Measurements from ENCODE around the gene APOM.
A peak's percentile ranks its signal among the peaks of the same experiment; 100 is the strongest.

The APOM gene

GRCh38 chr6:31676904-31677303 lies 21.2 kb downstream of the APOM start:
- DNase-seq (ENCODE audit: low read depth), result no peak
- no peak overlapping the region for H3K4me3 ChIP-seq (ENCODE audit: low read length)
- TF ChIP-seq CTCF (conservative IDR thresholded peaks at IDR 0.05; ENCODE audit: low read length), result no peak

GRCh38 chr6:31677955-31678354 lies 22.3 kb downstream of the APOM start:
- TF ChIP-seq CTCF (conservative IDR thresholded peaks at IDR 0.05; ENCODE audit: low read length), result no peak
- DNase-seq (ENCODE audit: low read depth), result no peak
- no peak overlapping the region for H3K4me3 ChIP-seq (ENCODE audit: low read length)

GRCh38 chr6:31680226-31681134 lies 24.8 kb downstream of the APOM start, which contains the start of gene LY6G5C:
TSS of gene LY6G5C (minus strand) at chr6:31681067. CDS start at chr6:31680373, 694 bp downstream.
- TF ChIP-seq CTCF (conservative IDR thresholded peaks at IDR 0.05; ENCODE audit: low read length), result peak; percentile 81
- H3K4me3 ChIP-seq (ENCODE audit: low read length), result peak within 1 kb of the TSS; percentile 61
- DNase-seq (ENCODE audit: low read depth), result peak; percentile 89

GRCh38 chr6:31681135-31681671 lies 25.5 kb downstream of the APOM start:
- TF ChIP-seq CTCF (conservative IDR thresholded peaks at IDR 0.05; ENCODE audit: low read length), result peak; percentile 30
- peak overlapping the region; percentile 61 for H3K4me3 ChIP-seq (ENCODE audit: low read length)
- DNase-seq (ENCODE audit: low read depth), result peak; percentile 34

- H3K4me3 ChIP-seq (ENCODE audit: low read length), result no peak overlapping the region
- no peak for DNase-seq (ENCODE audit: low read depth)
- TF ChIP-seq CTCF (conservative IDR thresholded peaks at IDR 0.05; ENCODE audit: low read length), result no peak
Observed at GRCh38 chr6:31683591-31683990, 27.9 kb downstream of the APOM start.

- DNase-seq (ENCODE audit: low read depth), result no peak
- H3K4me3 ChIP-seq (ENCODE audit: low read length), result no peak overlapping the region
- no peak for TF ChIP-seq CTCF (conservative IDR thresholded peaks at IDR 0.05; ENCODE audit: low read length)
Observed at GRCh38 chr6:31686483-31686882, 30.8 kb downstream of the APOM start.

- no peak for TF ChIP-seq CTCF (conservative IDR thresholded peaks at IDR 0.05; ENCODE audit: low read length)
- H3K4me3 ChIP-seq (ENCODE audit: low read length), result no peak overlapping the region
- no peak for DNase-seq (ENCODE audit: low read depth)
Observed at GRCh38 chr6:31687321-31687720, 31.6 kb downstream of the APOM start.
